NCI-H748 (cell line): ENCODE measurements around the gene ANKHD1.

Experiments used
- DNase-seq: peaks from one replicate; lab custom pipeline; 2025; ENCODE audit not compliant: unreplicated experiment; lab: John Stamatoyannopoulos, UW

ANKHD1 gene

DNA sequence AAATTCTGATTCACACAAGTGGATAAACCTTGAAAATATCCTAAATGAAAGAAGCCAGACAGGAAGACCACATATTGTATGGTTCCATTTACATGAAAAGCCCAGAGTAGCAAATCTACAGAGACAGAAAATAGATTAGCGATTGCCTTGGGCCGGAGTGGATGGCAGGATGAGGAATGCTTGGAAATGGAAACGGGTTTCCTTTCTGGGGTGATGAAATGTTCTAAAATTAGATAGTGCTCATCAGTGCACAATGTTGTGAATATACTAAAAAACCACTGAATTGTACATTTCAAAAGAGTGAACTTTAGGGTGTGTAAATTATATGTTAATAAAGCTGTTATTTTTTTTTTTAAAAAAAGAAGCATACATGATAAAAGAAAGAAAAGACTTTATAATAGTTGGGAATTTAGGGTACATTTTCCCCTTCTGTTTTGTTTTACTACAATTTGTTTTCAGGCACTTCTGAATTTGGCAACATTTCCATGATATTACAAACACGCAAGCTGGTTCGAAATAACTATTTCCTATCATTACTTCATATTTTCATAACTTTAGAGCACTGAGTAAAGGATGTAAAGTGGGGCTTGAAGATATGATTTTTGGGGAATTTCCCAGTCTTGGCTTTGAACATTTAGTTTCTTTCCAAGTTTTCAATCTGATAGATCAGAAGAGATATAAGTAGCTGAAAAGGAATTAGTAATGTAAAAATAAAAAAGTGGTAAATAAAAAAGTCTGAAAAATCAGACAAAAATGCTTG, 186.9 kb downstream of the ANKHD1 start:
- no peak for DNase-seq
